DND-41 (cell line): ENCODE data around the gene FAM83G.

Source experiments
- EZH2 ChIP-seq: IDR thresholded peaks from 3 replicates; pipeline ENCODE4 v1.6.1; 2012; ENCODE audit warnings: borderline replicate concordance, low read depth, mild to moderate bottlenecking, moderate library complexity, low read length, inconsistent platforms; ENCODE audit not compliant: severe bottlenecking
- TF ChIP-seq, protein P1 (sequence below): IDR thresholded peaks from 2 replicates; pipeline ENCODE4 v1.5.1; 2012; ENCODE audit warnings: borderline replicate concordance, low read length, moderate library complexity, mild to moderate bottlenecking; ENCODE audit not compliant: poor library complexity, severe bottlenecking; ENCODE audit errors: extremely low read depth

DNA sequence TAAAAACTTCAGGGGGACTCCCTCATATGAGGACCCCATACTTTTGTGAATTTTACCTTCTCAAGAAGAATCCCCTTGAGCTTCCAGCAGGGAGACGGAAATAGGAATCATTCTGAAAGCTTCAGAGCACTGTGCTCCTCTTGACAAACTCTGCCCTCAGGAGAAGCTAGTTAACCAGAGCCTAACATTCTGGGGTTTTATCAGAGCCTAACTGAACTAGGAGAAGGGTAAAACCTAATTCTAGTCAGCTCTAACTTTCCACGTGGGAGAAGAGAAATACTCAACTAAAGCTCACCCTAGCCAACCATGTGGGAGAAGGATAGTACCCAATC is 65.9 kb downstream of the FAM83G start:
- TF ChIP-seq, protein P1, sequence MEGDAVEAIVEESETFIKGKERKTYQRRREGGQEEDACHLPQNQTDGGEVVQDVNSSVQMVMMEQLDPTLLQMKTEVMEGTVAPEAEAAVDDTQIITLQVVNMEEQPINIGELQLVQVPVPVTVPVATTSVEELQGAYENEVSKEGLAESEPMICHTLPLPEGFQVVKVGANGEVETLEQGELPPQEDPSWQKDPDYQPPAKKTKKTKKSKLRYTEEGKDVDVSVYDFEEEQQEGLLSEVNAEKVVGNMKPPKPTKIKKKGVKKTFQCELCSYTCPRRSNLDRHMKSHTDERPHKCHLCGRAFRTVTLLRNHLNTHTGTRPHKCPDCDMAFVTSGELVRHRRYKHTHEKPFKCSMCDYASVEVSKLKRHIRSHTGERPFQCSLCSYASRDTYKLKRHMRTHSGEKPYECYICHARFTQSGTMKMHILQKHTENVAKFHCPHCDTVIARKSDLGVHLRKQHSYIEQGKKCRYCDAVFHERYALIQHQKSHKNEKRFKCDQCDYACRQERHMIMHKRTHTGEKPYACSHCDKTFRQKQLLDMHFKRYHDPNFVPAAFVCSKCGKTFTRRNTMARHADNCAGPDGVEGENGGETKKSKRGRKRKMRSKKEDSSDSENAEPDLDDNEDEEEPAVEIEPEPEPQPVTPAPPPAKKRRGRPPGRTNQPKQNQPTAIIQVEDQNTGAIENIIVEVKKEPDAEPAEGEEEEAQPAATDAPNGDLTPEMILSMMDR: no peak
- no peak for TF ChIP-seq EZH2
